HepG2 (cell line): Measurements from ENCODE around the gene BICRAL. TPM values are rescaled to one million over a fixed set of nuclear protein-coding genes. Genes with fewer than 3 reads are reported as not detected.

Experiments used
- CHD4 ChIP-seq: fragments of 200-600 bp; sonication (generic); IDR thresholded peaks from 2 replicates; pipeline ENCODE4 v1.7.0; 2017; ENCODE audit warnings: mild to moderate bottlenecking, low read length, borderline replicate concordance
- GMEB2 ChIP-seq: IDR thresholded peaks from 2 replicates; pipeline ENCODE4 v1.6.1; 2016; ENCODE audit warnings: missing biosample characterization, missing genetic modification reagents, low read depth
- HDAC6 ChIP-seq: fragments of 200-600 bp; sonication (generic); IDR thresholded peaks from 2 replicates; pipeline ENCODE4 v1.7.0; 2017; ENCODE audit warnings: mild to moderate bottlenecking, antibody characterized with exemption, low read length, low read depth
- HNF1B ChIP-seq: sonication (generic); formaldehyde crosslinking; IDR thresholded peaks from 2 replicates; pipeline ENCODE4 v1.5.1; 2020; ENCODE audit warnings: mild to moderate bottlenecking, moderate library complexity, missing genetic modification reagents
- IRF1 ChIP-seq: sonication (generic); formaldehyde crosslinking; IDR thresholded peaks from 2 replicates; pipeline ENCODE4 v1.4.0; 2020; ENCODE audit warnings: low read depth, mild to moderate bottlenecking, missing genetic modification reagents
- PAWR ChIP-seq: sonication (generic); formaldehyde crosslinking; IDR thresholded peaks from 2 replicates; pipeline ENCODE4 v1.4.0; 2020; ENCODE audit warnings: missing genetic modification reagents, mild to moderate bottlenecking, borderline replicate concordance
- PITX1 ChIP-seq: sonication (generic); formaldehyde crosslinking; IDR thresholded peaks from 2 replicates; pipeline ENCODE4 v1.5.1; 2020; ENCODE audit warnings: mild to moderate bottlenecking, missing genetic modification reagents
- PLSCR1 ChIP-seq: sonication (generic); formaldehyde crosslinking; IDR thresholded peaks from 2 replicates; pipeline ENCODE4 v1.5.0; 2020; ENCODE audit warnings: missing genetic modification reagents, mild to moderate bottlenecking, borderline replicate concordance
- STAT6 ChIP-seq: sonication (generic); formaldehyde crosslinking; IDR thresholded peaks from 2 replicates; pipeline ENCODE4 v1.4.0; 2020; ENCODE audit warnings: missing genetic modification reagents, mild to moderate bottlenecking, borderline replicate concordance
- TAF1 ChIP-seq: sonication (generic); formaldehyde crosslinking; IDR thresholded peaks from 2 replicates; pipeline ENCODE4 v1.4.0; 2020; ENCODE audit warnings: missing genetic modification reagents
- TOPORS ChIP-seq: sonication (generic); formaldehyde crosslinking; IDR thresholded peaks from 2 replicates; pipeline ENCODE4 v1.8.0; 2023; ENCODE audit warnings: mild to moderate bottlenecking, missing genetic modification reagents
- ZBTB4 ChIP-seq: sonication (generic); formaldehyde crosslinking; IDR thresholded peaks from 2 replicates; pipeline ENCODE4 v1.4.0; 2020; ENCODE audit warnings: missing genetic modification reagents, mild to moderate bottlenecking, borderline replicate concordance
- ZNF331 ChIP-seq: sonication (generic); formaldehyde crosslinking; IDR thresholded peaks from 2 replicates; pipeline ENCODE4 v1.4.0; 2020; ENCODE audit warnings: missing genetic modification reagents
- ZNF430 ChIP-seq: sonication (generic); formaldehyde crosslinking; IDR thresholded peaks from 2 replicates; pipeline ENCODE4 v1.9.0; 2021; ENCODE audit warnings: mild to moderate bottlenecking, missing genetic modification reagents
- ZNF570 ChIP-seq: sonication (generic); formaldehyde crosslinking; IDR thresholded peaks from 2 replicates; pipeline ENCODE4 v1.4.0; 2020; ENCODE audit warnings: mild to moderate bottlenecking, missing genetic modification reagents, borderline replicate concordance
- ZNF782 ChIP-seq: sonication (generic); formaldehyde crosslinking; IDR thresholded peaks from 2 replicates; pipeline ENCODE4 v1.4.0; 2020; ENCODE audit warnings: missing genetic modification reagents, mild to moderate bottlenecking, borderline replicate concordance
- polyA plus RNA-seq, 8 experiments: library from polyadenylated mRNA; depleted of rRNA in 3 of 8; stranded (reverse) in 7 of 8; unstranded in 1 of 8; fragments of >200 nt; fragmentation: Illumina TruSeq in 4 of 8; extraction: Trizol in 4 of 8; gene quantifications; 2 replicates each; pipeline versions ENCODE4 v1.2.1 to v1.2.3, GENCODE V29; 2011 to 2016; ENCODE audit warnings: low read depth in 4 of 8, missing spikeins in 1 of 8, mixed read lengths in 1 of 8; ENCODE audit not compliant: insufficient read depth in 1 of 8
- total RNA-seq, 5 experiments: library from RNA; depleted of rRNA; stranded (reverse); fragments of >200 nt; fragmentation: Illumina TruSeq; extraction: Trizol; gene quantifications; 2 replicates each; pipeline ENCODE4 v1.2.3, GENCODE V29; 2016; ENCODE audit warnings: low read depth in 1 of 5

BICRAL gene
- total and polyA plus RNA-seq, 2 of the 13 experiments (the other 11 are each of a cell fraction or from before 2014, with no cell fraction given): 5.0 to 13.5 TPM

GRCh38 chr6:42890311-42891198, 108.7 kb downstream of the BICRAL start (continued):
- TF ChIP-seq ZNF782 (peak; percentile 95; the same call in 1 of the 2 replicates), HNF1B (CRISPR knock-in tag) (peak; percentile 93), PAWR (peak; percentile 76; the same call in 1 of the 2 replicates), HDAC6 (no peak), ZNF430 (CRISPR knock-in tag) (peak; percentile 98), ZNF331 (CRISPR knock-in tag) (peak; percentile 77), TAF1 (CRISPR knock-in tag) (peak; percentile 98), PITX1 (CRISPR knock-in tag) (peak; percentile 88), PLSCR1 (peak; percentile 81; the same call in 1 of the 2 replicates), ZNF570 (CRISPR knock-in tag) (no peak), CHD4 (no peak), TOPORS (peak; percentile 99), GMEB2 (no peak), STAT6 (CRISPR knock-in tag) (no peak; the same call in 1 of the 2 replicates), IRF1 (CRISPR knock-in tag) (no peak), ZBTB4 (CRISPR knock-in tag) (peak; percentile 89)
